Activated naive CD4-positive, alpha-beta T cell treated with Interleukin-2 at 50 U/mL for 16 hours (primary cell): ENCODE measurements around the gene SEC14L2.

Experiments
- DNase-seq: peaks from one replicate; pipeline ENCODE4 v3.0.0-alpha.2; 2020

Gene SEC14L2

GRCh38 chr22:30406400-30406799 lies 9.6 kb downstream of the SEC14L2 start:
- no peak for DNase-seq

GRCh38 chr22:30408388-30409102 lies 11.7 kb downstream of the SEC14L2 start:
- DNase-seq = no peak

- no peak for DNase-seq
These were observed 15.0 kb downstream of the SEC14L2 start for GRCh38 chr22:30411780-30412179.

DNA sequence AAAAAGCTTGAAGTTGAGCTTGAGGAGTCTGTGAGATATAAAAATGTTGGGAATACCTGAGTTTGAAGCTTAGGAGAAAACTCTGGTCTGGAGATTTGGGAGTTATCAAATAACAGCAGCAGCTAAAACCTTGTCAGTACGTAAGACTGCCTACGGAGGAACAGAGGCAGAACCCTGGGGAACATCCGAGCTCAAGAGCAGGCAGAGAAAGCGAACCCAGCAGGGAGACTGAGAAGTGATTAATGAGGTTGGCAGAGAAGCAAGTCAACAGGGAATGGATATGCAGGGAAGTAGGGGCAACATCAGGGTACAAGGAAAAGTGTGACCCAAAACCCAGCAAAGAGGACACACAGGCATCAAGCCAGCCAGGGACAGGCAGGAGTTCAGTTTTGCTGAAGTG lies 16.2 kb downstream of the SEC14L2 start:
- DNase-seq = no peak

DNA sequence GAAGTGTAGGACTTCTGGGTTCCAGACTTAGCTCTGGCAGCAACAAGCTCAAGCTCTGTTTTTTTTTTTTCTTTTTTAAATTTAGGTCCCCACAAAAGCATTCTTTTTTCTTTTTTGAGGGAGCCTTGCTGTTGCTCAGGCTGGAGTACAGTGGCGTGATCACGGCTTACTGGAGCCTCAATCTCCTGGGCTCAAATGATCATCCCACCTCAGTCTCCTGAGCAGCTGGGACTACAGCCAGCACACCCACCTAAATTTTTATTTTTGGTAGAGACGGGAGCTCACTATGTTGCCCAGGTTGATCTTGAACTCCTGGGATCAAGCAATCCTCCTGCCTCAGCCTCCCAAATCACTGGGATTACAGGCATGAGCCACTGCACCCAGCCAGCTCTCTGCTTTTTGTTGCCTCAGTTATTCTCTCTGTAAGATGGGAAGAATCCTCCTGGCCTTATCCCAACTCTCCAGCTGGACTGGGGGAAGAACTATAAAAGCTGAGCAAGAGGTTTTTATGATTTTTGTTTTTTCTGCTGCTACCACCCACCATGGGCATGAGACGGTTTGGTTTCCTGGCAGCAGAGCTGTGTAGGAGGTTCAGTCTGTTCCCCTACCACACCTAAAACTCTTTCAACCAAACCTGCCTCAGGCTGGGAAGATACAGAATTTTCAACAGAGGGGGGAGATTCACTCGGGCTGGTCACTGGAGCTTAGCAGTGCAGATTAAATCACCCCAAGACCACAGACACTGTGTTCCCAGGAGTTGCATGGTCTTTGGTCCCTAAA lies 17.1 kb downstream of the SEC14L2 start:
- no peak for DNase-seq

- DNase-seq = no peak
These were observed 17.8 kb downstream of the SEC14L2 start for GRCh38 chr22:30414525-30415047.

- DNase-seq = no peak
These were observed 19.6 kb downstream of the SEC14L2 start for GRCh38 chr22:30416403-30416802.

GRCh38 chr22:30416837-30417236 lies 20.0 kb downstream of the SEC14L2 start:
- no peak for DNase-seq

GRCh38 chr22:30420347-30421125 lies 23.7 kb downstream of the SEC14L2 start:
- DNase-seq = no peak

DNA sequence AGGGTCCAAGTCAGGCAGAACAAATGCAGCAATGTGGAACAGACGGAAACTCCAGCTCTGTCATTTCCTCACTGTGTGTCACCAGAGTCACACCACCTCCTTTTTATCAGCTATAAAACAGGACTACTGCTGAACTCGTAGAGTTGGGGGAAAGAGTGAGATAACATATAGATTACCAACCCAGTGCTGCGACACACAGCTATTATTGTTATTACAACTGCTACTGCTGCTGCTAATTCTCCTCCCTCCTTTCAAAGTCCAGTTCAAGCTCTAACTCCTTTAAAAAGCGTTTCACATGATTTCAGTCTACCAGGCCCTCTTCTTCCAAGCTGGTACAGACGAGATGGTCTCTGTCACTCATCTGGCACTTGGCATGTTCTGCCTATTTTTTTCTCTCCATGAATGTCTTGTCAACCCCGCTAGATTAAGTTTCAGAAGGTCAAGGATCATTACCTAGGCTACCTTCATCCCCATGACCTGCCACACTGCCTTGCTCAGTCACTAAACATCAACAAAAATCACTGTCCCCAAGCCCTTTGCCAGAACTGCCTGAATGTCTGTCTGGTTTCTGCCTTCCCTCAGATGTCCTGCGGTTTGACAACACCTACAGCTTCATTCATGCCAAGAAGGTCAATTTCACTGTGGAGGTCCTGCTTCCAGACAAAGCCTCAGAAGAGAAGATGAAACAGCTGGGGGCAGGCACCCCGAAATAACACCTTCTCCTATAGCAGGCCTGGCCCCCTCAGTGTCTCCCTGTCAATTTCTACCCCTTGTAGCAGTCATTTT lies 25.1 kb downstream of the SEC14L2 start:
- no peak for DNase-seq

DNA sequence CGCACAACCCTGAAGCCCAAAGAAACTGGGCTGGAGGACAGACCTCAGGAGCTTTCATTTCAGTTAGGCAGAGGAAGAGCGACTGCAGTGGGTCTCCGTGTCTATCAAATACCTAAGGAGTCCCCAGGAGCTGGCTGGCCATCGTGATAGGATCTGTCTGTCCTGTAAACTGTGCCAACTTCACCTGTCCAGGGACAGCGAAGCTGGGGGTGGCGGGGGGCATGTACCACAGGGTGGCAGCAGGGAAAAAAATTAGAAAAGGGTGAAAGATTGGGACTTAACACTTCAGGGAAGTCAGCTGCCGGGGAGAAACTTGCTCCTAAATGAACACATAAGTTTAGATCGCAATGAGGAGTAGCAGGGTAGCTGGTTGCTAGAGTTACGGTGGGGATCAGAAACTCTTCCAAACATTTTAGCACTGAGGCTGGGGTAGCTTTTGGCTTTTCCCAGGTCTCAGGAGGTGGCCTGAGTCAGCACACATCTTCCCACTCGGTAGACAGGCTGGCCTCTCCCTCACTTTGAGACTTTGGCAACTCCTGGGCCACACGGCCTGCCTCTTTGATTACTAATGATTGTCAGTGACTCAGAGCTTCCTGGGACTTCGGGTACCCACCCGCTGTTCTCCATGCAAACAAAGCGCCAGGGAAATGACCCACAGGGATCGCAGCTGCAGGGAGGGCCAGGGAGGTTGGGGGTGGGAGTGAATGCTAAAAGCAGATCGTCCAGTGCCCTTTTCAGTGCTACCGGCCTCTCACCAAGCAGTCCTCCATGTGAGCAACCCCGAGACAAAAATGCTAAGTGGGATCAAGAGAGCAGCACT lies 25.9 kb downstream of the SEC14L2 start:
- DNase-seq = peak; percentile 48

DNA sequence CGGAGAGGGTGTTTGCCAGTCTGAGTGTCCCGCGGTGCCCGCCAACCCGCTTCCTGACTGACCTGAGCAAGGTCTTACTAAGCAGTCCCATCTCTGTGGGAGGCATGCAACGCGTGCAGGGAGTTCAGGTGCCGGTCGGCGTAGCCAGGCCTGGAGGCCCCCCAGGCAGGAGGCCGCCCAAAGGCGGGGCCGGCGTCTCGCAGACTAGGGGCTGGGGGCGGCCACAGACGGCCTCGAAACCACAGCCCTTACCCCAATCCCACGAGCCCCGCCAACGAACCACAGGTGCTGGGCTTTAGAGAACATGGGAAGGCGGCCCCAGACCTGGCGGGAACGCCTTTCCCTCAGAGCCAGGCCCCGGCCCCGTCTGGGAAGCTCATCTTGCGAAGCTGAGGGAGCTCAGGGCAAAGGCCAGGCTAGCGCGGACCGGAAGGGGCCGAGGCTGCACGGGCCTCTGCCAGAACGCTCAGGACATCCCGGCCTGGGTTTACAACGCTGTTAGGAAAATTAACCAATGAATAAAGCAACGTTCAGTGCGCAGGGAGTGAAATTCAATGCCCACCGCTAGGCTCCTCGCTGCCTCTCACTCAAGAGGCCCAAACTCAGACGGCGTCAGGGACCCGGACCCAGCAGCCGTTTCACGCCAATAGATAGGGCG lies 26.6 kb downstream of the SEC14L2 start:
- DNase-seq = peak; percentile 69

DNA sequence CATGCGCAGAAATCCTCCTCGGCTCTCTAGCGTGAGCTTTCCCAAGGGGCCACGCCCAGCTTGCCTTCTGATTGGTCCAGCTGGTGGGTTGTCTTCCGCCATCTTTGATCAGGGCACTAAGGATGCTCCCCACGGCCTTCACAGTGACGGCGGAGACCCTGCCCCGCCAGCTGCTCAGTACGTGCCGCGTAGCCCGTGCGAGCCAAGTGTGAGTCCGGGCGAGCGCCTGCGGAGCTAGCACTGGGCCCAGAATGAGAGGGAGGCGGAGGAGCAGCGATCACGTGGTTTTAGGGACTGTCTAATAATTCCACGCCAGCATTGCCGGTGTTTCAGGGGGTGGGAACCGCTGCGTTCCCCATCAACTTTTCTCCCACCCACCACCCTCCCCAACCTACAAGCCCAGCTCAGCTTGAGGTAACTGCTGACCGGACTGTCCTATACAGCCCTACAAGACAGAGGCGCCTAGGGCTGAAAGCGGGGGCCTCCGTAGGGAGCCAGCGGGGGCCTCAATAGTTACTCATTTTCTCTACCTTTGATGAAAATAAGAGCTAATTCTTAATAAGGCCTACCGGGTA lies 27.2 kb downstream of the SEC14L2 start:
- peak; percentile 98 for DNase-seq

DNA sequence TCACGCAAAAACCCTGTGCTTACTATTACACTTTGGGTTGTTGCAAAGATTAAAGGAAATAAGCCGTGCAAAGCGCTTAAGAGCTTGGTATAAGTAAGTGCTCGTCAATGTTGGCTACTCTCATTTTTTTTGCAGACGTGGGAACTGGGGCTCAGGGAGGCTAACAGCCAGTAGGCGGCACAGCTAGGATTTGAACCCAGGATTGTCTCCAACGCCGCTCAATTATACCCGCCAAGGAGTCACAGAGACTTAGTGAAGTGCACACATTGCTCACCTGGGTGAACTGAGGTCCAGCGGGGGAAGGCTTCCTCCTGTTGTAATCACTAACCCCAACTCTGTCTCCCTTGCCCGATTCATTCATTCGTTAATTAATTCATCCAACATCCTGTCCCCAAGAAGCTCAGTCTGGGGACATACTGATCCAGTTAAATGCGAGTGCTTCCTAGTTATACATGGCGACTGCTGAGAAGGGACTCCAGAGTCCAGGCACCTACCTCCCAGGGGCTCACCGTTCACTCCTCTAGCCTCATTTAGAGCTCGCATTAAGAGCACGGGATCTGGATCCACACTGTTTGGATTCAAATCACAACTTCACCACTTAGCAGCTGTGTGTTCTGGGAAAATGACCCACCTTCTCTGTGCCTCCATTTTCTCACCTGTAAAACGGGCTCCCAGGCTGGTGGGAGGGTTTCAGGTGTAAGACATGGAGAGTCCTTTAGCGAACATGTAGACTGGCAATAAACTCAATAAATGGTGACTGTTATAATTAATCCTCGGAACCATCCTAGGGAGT lies 27.9 kb downstream of the SEC14L2 start:
- DNase-seq = peak; percentile 15

DNA sequence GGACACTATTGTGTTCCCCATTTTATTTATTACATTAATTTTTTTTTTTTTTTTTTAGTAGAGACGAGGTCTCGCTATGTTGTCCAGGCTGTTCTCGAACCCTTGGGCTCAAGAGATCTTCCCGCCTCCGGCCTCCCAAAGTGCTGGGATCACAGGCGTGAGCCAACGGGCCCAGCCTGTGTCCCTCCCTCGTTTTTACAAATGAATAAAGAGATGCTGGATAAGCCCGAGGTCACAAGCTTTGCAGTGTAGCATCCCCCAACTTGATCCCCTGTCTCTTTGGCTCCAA lies 28.5 kb downstream of the SEC14L2 start:
- no peak for DNase-seq

DNA sequence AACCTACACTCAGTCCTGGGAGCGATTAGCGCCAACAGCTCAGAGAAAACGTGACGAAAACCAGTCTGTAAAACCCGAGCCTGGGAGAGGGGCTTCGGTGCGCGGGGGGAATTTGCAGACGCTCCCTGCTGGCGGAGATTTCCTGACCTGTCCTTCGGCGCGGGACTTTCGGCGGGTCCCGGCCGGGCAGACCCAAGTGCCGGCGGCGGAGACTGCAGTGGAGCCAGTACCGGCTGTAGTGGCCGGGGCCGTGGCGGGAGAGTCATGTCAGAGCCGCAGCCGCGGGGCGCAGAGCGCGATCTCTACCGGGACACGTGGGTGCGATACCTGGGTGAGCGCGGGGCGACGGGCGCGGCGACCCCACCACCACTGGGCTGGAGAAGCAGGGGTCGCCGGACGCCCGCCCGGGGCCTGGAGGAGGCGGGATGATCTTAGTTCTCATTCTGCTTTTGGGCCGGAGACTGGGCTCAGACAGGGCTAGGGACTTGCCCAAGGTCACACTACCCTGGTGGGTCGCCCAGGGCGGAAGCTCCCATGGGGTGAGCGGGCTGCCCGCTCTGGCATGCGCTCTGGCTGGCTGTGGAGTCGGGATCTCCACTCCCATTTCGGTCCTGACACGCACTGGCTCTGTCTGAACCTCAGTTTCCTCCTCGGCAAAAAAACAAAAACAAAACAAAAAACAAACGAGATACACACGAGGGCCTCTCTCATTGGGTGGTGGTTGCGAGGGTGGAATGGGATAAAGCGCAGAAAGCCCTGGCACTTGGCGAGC lies 29.0 kb downstream of the SEC14L2 start, which contains the start of gene MTFP1:
MTFP1 (plus strand) TSS at position 153 of the 772 bp plus-strand sequence; CDS start at position 265, 112 bp downstream.
- DNase-seq = peak; percentile 54

DNA sequence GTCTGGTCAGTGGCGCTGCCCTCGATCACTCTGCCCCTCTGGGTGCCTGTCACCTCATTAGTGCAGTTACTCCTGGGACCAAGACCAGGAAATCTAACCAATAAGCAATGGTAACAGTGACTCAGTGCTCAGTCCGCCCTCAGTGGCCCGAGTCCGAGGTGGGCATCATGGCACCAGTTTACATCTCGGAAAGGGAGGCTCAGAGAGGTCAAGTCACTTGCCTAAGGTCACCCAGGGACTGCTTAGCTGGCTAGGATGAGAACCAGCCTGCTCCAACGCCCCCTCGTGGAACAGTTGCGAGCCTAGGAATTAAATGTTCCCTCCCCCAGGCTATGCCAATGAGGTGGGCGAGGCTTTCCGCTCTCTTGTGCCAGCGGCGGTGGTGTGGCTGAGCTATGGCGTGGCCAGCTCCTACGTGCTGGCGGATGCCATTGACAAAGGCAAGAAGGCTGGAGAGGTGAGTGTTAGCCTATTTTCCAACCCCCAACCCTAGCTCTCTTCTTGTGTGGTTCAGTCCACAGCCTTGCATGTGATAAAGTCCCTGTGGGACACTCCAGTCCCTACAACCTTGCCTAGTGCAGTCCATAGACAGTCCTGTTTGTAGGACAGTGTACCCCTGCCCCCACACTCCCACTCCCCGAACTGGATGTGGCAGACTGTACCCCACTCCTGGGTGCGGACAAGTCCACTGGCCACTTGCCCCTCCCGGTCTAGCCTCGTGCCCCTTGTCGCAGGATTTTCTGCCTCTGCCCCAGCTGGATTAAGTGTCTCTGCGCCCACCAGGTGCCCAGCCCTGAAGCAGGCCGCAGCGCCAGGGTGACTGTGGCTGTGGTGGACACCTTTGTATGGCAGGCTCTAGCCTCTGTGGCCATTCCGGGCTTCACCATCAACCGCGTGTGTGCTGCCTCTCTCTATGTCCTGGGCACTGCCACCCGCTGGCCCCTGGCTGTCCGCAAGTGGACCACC lies 29.9 kb downstream of the SEC14L2 start:
- DNase-seq = peak; percentile 89

DNA sequence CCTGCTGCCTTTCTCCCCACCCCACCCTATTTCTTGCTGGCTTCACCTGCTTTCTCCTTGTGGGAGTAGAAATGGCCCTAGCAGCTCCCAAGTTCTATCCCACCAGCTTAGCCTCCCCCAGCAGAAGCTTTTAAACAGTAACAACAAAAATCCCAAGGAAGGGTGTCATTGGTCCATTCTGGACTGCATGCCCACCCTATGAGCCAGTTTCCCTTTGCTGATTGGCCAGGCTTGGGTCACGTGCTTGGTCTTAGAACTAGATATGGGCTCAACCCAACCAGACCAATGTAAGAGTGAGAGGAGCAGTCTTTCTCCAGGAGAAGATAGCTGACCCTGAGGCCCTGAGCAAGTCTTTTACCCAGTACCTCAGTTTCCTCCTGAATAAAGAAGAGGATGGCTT lies 31.1 kb downstream of the SEC14L2 start:
- DNase-seq = no peak
